ENCODE results near the gene IFIT3. TPM values are rescaled to one million over a fixed set of nuclear protein-coding genes. Genes with fewer than 3 reads are reported as not detected.

IFIT3 gene
- polyA plus RNA-seq, 1 of the 3 experiments (the other 2 are of a cell fraction), result 3.2 TPM

GRCh38 chr10:89304925-89305324, 22.9 kb upstream of the IFIT3 start:
- POLR2A ChIA-PET, result no interaction called here
- CTCF ChIA-PET, result no interaction called here

More at GRCh38 chr10:89304925-89305324, 22.9 kb upstream of the IFIT3 start:
- no peak overlapping the region for H3K4me2 ChIP-seq
- H3K4me1 ChIP-seq (ENCODE audit: control insufficient read depth in 1 of 2, insufficient read depth in 2 of 2, low read depth in 1 of 2, low read length in 1 of 2), result peaks cover 5 to 6% of the 10 kb centered on the region in 2 experiments; a peak in 3 of 4 replicates
- TF ChIP-seq JUND (IDR thresholded peaks at IDR 0.05) (no peak), TEAD4 (IDR thresholded peaks at IDR 0.05; ENCODE audit: borderline replicate concordance, insufficient read depth) (no peak), SMC3 (IDR thresholded peaks at IDR 0.05; ENCODE audit: low read depth, low read length) (no peak), USF2 (IDR thresholded peaks at IDR 0.05; ENCODE audit: borderline replicate concordance, low read depth, low read length) (no peak), RAD21 (IDR thresholded peaks at IDR 0.05; ENCODE audit: low read length) (no peak), REST (IDR thresholded peaks at IDR 0.05; ENCODE audit: low read depth, low read length) (no peak), MEF2A (IDR thresholded peaks at IDR 0.05; ENCODE audit: borderline replicate concordance, low read depth) (no peak), ELF1 (IDR thresholded peaks at IDR 0.05) (no peak), CTCF (IDR thresholded peaks at IDR 0.05) (no peak), TAF1 (IDR thresholded peaks at IDR 0.05; ENCODE audit: borderline replicate concordance, low read depth, low read length) (no peak), EZH2phosphoT487 (IDR thresholded peaks at IDR 0.05; ENCODE audit: borderline replicate concordance, low read depth) (no peak), RXRA (IDR thresholded peaks at IDR 0.05; ENCODE audit: borderline replicate concordance, low read depth) (no peak), NFIC (IDR thresholded peaks at IDR 0.05; ENCODE audit: borderline replicate concordance) (no peak), NRF1 (IDR thresholded peaks at IDR 0.05; ENCODE audit: low read depth, low read length) (no peak), RCOR1 (IDR thresholded peaks at IDR 0.05; ENCODE audit: low read length) (no peak), ZBTB33 (IDR thresholded peaks at IDR 0.05; ENCODE audit: borderline replicate concordance, low read depth) (no peak), USF1 (IDR thresholded peaks at IDR 0.05; ENCODE audit: borderline replicate concordance, low read depth) (no peak), GATA2 (CRISPR knock-in tag; IDR thresholded peaks at IDR 0.05) (no peak), MAX (IDR thresholded peaks at IDR 0.05; ENCODE audit: low read depth) (no peak), POLR2AphosphoS5 (IDR thresholded peaks at IDR 0.05; ENCODE audit: low read depth, low read length) (no peak)
- no peaks in the 10 kb centered on the region for H3K27me3 ChIP-seq (ENCODE audit: insufficient read depth)
- H3K9ac ChIP-seq, result no peak overlapping the region
- no peaks in the 10 kb centered on the region for H4K20me1 ChIP-seq (ENCODE audit: insufficient read depth)
- H3K79me2 ChIP-seq (ENCODE audit: insufficient read depth), result no peaks in the 10 kb centered on the region
- H2AFZ ChIP-seq (ENCODE audit: low read depth), result no peak overlapping the region
- H3K4me3 ChIP-seq (ENCODE audit: low read depth in 2 of 2, low read length in 1 of 2), result no peak overlapping the region
- no peaks in the 10 kb centered on the region for H3F3A ChIP-seq (replicated peaks; ENCODE audit: insufficient read depth)
- no peak for DNase-seq
- no peaks in the 10 kb centered on the region for H3K9me2 ChIP-seq
- H3K27ac ChIP-seq (ENCODE audit: low read depth in 2 of 2, low read length in 1 of 2), result no peak overlapping the region
- no peaks in the 10 kb centered on the region for H3K9me3 ChIP-seq
- peaks cover 0 to 9% of the 10 kb centered on the region in 2 experiments for H3K36me3 ChIP-seq (replicated peaks in 1 of 2; ENCODE audit: control insufficient read depth in 1 of 2, insufficient read depth in 2 of 2, low read length in 1 of 2)

Data from SK-N-SH (cell line).